Vagina (tissue), 2 donors: ENCODE data around the gene CDK15. TPM values are rescaled to one million over a fixed set of nuclear protein-coding genes. Genes with fewer than 3 reads are reported as not detected.

Source experiments
- DNase-seq, 2 donors: peaks; one replicate each; pipeline ENCODE4 v3.0.0-alpha.2; 2017; ENCODE audit errors: extremely low spot score in 2 of 2
- H3K27ac ChIP-seq: fragments of 200-600 bp; sonication (generic); one replicate; pipeline ENCODE4 v1.5.1; 2019
- H3K27me3 ChIP-seq: fragments of 200-600 bp; sonication (generic); one replicate; pipeline ENCODE4 v1.5.1; 2019
- H3K36me3 ChIP-seq, 2 donors: fragments of 200-600 bp; sonication (generic); one replicate each; pipeline ENCODE4 v1.5.1; 2017 to 2019
- H3K4me1 ChIP-seq: fragments of 200-600 bp; sonication (generic); one replicate; pipeline ENCODE4 v1.5.1; 2019
- H3K4me3 ChIP-seq, 2 donors: fragments of 200-600 bp; sonication (generic); 1 replicate in 1 of 2; 2 replicates in 1 of 2; pipeline ENCODE4 v1.5.1; 2016 to 2019
- H3K9me3 ChIP-seq: fragments of 200-600 bp; sonication (generic); one replicate; pipeline ENCODE4 v1.5.1; 2019
- POLR2A ChIP-seq, 2 donors: fragments of 450-650 bp; IDR thresholded peaks; one replicate each; pipeline ENCODE4 v1.6.1; 2017; ENCODE audit warnings: antibody characterized with exemption in 2 of 2, mild to moderate bottlenecking in 2 of 2, moderate library complexity in 2 of 2
- POLR2AphosphoS5 ChIP-seq, 2 donors: sonication (generic); formaldehyde crosslinking; IDR thresholded peaks; one replicate each; pipeline ENCODE4 v1.9.0; 2017; ENCODE audit warnings: antibody characterized with exemption in 2 of 2, mild to moderate bottlenecking in 2 of 2, low read depth in 1 of 2; ENCODE audit not compliant: insufficient read depth in 1 of 2
- intact Hi-C: fragments of 100-400 bp; cut with DNase I; formaldehyde crosslinking; loops from one replicate; pipeline ENCODE4 v1.15.1; 2023
- total RNA-seq: library from RNA; depleted of rRNA; stranded (reverse); fragments of >200 nt; gene quantifications from one replicate; pipeline ENCODE4 v1.2.3, GENCODE V29; 2016
- TF ChIP-seq, protein P1 (sequence below), 3 experiments: fragments of 450-650 bp in 2 of 3; fragments of 200-600 bp in 1 of 3; sonication (generic) in 1 of 3; IDR thresholded peaks; one replicate each; pipeline ENCODE4 v1.5.1; 2017 to 2019; ENCODE audit warnings: antibody characterized with exemption in 3 of 3, mild to moderate bottlenecking in 2 of 3, moderate library complexity in 2 of 3

Gene CDK15
- total RNA-seq, 1 donor from 2014 or later = not detected

- intact Hi-C loops = no loop called here
- no peak for TF ChIP-seq POLR2A (IDR thresholded peaks at IDR 0.05)
- TF ChIP-seq, protein P1, sequence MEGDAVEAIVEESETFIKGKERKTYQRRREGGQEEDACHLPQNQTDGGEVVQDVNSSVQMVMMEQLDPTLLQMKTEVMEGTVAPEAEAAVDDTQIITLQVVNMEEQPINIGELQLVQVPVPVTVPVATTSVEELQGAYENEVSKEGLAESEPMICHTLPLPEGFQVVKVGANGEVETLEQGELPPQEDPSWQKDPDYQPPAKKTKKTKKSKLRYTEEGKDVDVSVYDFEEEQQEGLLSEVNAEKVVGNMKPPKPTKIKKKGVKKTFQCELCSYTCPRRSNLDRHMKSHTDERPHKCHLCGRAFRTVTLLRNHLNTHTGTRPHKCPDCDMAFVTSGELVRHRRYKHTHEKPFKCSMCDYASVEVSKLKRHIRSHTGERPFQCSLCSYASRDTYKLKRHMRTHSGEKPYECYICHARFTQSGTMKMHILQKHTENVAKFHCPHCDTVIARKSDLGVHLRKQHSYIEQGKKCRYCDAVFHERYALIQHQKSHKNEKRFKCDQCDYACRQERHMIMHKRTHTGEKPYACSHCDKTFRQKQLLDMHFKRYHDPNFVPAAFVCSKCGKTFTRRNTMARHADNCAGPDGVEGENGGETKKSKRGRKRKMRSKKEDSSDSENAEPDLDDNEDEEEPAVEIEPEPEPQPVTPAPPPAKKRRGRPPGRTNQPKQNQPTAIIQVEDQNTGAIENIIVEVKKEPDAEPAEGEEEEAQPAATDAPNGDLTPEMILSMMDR (IDR thresholded peaks at IDR 0.05) = no peak
- H3K27me3 ChIP-seq = no peaks in the 10 kb centered on the region
- no peaks in the 10 kb centered on the region for H3K36me3 ChIP-seq
- H3K4me1 ChIP-seq = no peaks in the 10 kb centered on the region
- no peak overlapping the region for H3K4me3 ChIP-seq
- no peak for DNase-seq
- H3K27ac ChIP-seq = no peak overlapping the region
- H3K9me3 ChIP-seq = no peaks in the 10 kb centered on the region
These were observed 17.9 kb downstream of the CDK15 start for GRCh38 chr2:201824212-201824611.

- Histone ChIP-seq H3K4me1 (no peaks in the 10 kb centered on the region), H3K27ac (no peak overlapping the region), H3K4me3 (no peak overlapping the region), H3K27me3 (no peaks in the 10 kb centered on the region), H3K36me3 (no peaks in the 10 kb centered on the region), H3K9me3 (no peaks in the 10 kb centered on the region)
- TF ChIP-seq POLR2AphosphoS5 (IDR thresholded peaks at IDR 0.05; ENCODE audit: insufficient read depth in 1 of 2, low read depth in 1 of 2) (no peak), POLR2A (IDR thresholded peaks at IDR 0.05) (no peak)
- TF ChIP-seq, protein P1 (IDR thresholded peaks at IDR 0.05) = no peak
- intact Hi-C loops = no loop called here
- no peak for DNase-seq
These were observed 21.3 kb downstream of the CDK15 start for GRCh38 chr2:201827621-201828020.

DNA sequence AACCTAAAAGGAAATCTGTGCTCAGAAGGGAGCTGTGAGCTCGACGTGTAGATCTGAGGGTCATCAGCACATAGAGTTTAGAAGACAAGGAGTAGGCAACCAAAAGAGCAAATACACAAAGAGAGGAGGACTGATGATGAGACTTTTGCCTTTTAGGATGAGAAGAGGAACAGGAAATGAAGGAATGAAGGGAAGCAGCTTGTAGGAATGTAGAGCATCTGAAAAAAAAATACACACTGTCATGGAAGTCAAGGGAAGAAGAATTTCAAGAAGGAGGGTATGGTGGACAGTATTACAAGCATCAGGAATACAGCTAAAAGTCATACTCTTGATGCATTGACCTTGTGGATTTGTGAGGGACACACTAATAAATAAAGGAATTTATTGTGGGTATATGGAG is 21.9 kb downstream of the CDK15 start:
- Histone ChIP-seq H3K27me3 (no peaks in the 10 kb centered on the region), H3K27ac (no peak overlapping the region), H3K36me3 (no peaks in the 10 kb centered on the region), H3K9me3 (no peaks in the 10 kb centered on the region), H3K4me1 (no peaks in the 10 kb centered on the region), H3K4me3 (no peak overlapping the region)
- TF ChIP-seq, protein P1 (IDR thresholded peaks at IDR 0.05) = no peak
- TF ChIP-seq POLR2AphosphoS5 (IDR thresholded peaks at IDR 0.05; ENCODE audit: insufficient read depth in 1 of 2, low read depth in 1 of 2) (no peak), POLR2A (IDR thresholded peaks at IDR 0.05) (no peak)
- intact Hi-C loops = no loop called here
- DNase-seq = no peak

DNA sequence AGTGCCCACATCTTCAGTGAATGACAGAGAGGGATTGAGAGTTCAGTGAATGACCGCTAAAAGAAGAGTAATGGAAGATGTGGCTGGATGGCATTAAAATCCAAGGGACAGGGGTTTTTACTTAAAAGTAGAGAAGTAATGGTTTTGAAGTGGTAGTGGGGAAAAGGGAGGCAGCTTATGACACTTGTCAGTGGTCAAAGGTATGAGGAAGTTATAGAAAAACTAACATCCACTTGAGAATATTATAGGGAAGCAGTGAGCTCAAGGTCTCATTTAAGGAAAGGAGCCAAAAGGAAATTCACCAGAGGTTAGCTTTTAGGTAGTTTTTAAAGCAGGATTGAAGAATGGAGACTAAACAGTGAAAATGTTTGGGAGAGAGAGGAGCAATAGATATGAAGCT is 24.3 kb downstream of the CDK15 start:
- intact Hi-C loops = no loop called here
- no peaks in the 10 kb centered on the region for H3K9me3 ChIP-seq
- H3K27ac ChIP-seq = no peak overlapping the region
- H3K4me3 ChIP-seq = no peak overlapping the region
- no peaks in the 10 kb centered on the region for H3K4me1 ChIP-seq
- TF ChIP-seq POLR2AphosphoS5 (IDR thresholded peaks at IDR 0.05; ENCODE audit: insufficient read depth in 1 of 2, low read depth in 1 of 2) (no peak), POLR2A (IDR thresholded peaks at IDR 0.05) (no peak)
- TF ChIP-seq, protein P1 (IDR thresholded peaks at IDR 0.05) = no peak
- H3K36me3 ChIP-seq = no peaks in the 10 kb centered on the region
- no peaks in the 10 kb centered on the region for H3K27me3 ChIP-seq
- DNase-seq = no peak

DNA sequence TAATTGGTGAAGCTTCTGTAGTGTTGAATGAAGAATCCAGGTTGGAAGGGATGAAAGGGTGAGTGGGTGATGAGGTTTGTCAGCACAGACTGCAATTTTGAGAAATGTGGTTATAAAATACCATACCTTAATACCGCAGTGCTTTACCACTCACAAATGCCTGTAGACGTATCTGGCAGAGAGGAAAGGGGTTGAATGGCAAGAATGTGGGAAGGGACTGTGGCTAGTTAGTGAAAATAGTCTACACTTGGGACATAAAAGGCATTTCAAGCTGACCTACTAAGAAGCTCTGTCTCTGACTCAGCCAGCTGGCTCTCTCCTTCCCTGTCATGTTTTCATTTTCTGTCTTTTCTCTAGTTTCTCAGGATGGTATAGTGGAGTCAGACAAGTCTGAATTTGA is 25.1 kb downstream of the CDK15 start:
- no peaks in the 10 kb centered on the region for H3K4me1 ChIP-seq
- intact Hi-C loops = no loop called here
- no peak for DNase-seq

More for the DNA sequence above, 25.1 kb downstream of the CDK15 start:
- TF ChIP-seq POLR2AphosphoS5 (IDR thresholded peaks at IDR 0.05; ENCODE audit: insufficient read depth in 1 of 2, low read depth in 1 of 2) (no peak), POLR2A (IDR thresholded peaks at IDR 0.05) (no peak)
- TF ChIP-seq, protein P1 (IDR thresholded peaks at IDR 0.05) = no peak
- Histone ChIP-seq H3K4me3 (no peak overlapping the region), H3K27ac (no peak overlapping the region), H3K27me3 (no peaks in the 10 kb centered on the region), H3K9me3 (no peaks in the 10 kb centered on the region), H3K36me3 (no peaks in the 10 kb centered on the region)
